Sigmoid colon (tissue), 4 donors: Measurements from ENCODE around the gene NOS1.

Experiments
- EP300 ChIP-seq, 4 donors: sonication (generic); formaldehyde crosslinking; IDR thresholded peaks; one replicate each; pipeline ENCODE4 v1.6.1; 2017; ENCODE audit warnings: antibody characterized with exemption in 4 of 4
- POLR2A ChIP-seq, 2 donors: fragments of 450-650 bp; IDR thresholded peaks; one replicate each; pipeline ENCODE4 v1.6.1; 2016; ENCODE audit warnings: antibody characterized with exemption in 2 of 2, mild to moderate bottlenecking in 2 of 2, moderate library complexity in 2 of 2
- TF ChIP-seq, protein P1 (sequence below), 4 experiments: fragments of 450-650 bp in 3 of 4; fragments of 200-600 bp in 1 of 4; IDR thresholded peaks; one replicate each; pipeline ENCODE4 v1.5.1; 2016 to 2019; ENCODE audit warnings: antibody characterized with exemption in 4 of 4, mild to moderate bottlenecking in 3 of 4, moderate library complexity in 2 of 4

- no peak for TF ChIP-seq POLR2A (IDR thresholded peaks at IDR 0.05)
- TF ChIP-seq, protein P1, sequence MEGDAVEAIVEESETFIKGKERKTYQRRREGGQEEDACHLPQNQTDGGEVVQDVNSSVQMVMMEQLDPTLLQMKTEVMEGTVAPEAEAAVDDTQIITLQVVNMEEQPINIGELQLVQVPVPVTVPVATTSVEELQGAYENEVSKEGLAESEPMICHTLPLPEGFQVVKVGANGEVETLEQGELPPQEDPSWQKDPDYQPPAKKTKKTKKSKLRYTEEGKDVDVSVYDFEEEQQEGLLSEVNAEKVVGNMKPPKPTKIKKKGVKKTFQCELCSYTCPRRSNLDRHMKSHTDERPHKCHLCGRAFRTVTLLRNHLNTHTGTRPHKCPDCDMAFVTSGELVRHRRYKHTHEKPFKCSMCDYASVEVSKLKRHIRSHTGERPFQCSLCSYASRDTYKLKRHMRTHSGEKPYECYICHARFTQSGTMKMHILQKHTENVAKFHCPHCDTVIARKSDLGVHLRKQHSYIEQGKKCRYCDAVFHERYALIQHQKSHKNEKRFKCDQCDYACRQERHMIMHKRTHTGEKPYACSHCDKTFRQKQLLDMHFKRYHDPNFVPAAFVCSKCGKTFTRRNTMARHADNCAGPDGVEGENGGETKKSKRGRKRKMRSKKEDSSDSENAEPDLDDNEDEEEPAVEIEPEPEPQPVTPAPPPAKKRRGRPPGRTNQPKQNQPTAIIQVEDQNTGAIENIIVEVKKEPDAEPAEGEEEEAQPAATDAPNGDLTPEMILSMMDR (IDR thresholded peaks at IDR 0.05), result peak in 3 of 4 experiments; percentile 15 to 44 (median 31)
- TF ChIP-seq EP300 (IDR thresholded peaks at IDR 0.05), result no peak
Observed at GRCh38 chr12:117236456-117237001, 124.9 kb downstream of the NOS1 start.
